ENCODE results near the gene GPRIN2.

The GPRIN2 gene

GRCh38 chr10:46549171-46550075 lies 7.0 kb downstream of the GPRIN2 start:
- in situ Hi-C loops (cut with MboI; ENCODE audit: low sequenced_read_pairs) = no loop called here

GRCh38 chr10:46548498-46549090 lies 7.9 kb downstream of the GPRIN2 start:
- in situ Hi-C loops (cut with MboI; ENCODE audit: low sequenced_read_pairs) = no loop called here

GRCh38 chr10:46547541-46548497 lies 8.6 kb downstream of the GPRIN2 start:
- in situ Hi-C loops (cut with MboI; ENCODE audit: low sequenced_read_pairs) = no loop called here

GRCh38 chr10:46546591-46547540 lies 9.6 kb downstream of the GPRIN2 start:
- in situ Hi-C loops (cut with MboI; ENCODE audit: low sequenced_read_pairs) = no loop called here

- in situ Hi-C loops (cut with MboI; ENCODE audit: low sequenced_read_pairs) = no loop called here
Measured at GRCh38 chr10:46545861-46546590, 10.4 kb downstream of the GPRIN2 start.

- in situ Hi-C loops (cut with MboI; ENCODE audit: low sequenced_read_pairs) = no loop called here
Measured at GRCh38 chr10:46544989-46545791, 11.3 kb downstream of the GPRIN2 start.

GRCh38 chr10:46543466-46544377 lies 12.7 kb downstream of the GPRIN2 start:
- in situ Hi-C loops (cut with MboI; ENCODE audit: low sequenced_read_pairs) = no loop called here

- in situ Hi-C loops (cut with MboI; ENCODE audit: low sequenced_read_pairs) = no loop called here
Measured at GRCh38 chr10:46542567-46543465, 13.6 kb downstream of the GPRIN2 start.

GRCh38 chr10:46541735-46542566 lies 14.5 kb downstream of the GPRIN2 start:
- in situ Hi-C loops (cut with MboI; ENCODE audit: low sequenced_read_pairs) = no loop called here

GRCh38 chr10:46541017-46541661 lies 15.3 kb downstream of the GPRIN2 start:
- in situ Hi-C loops (cut with MboI; ENCODE audit: low sequenced_read_pairs) = no loop called here

GRCh38 chr10:46540412-46541016 lies 15.9 kb downstream of the GPRIN2 start:
- in situ Hi-C loops (cut with MboI; ENCODE audit: low sequenced_read_pairs) = no loop called here

GRCh38 chr10:46539596-46540411 lies 16.7 kb downstream of the GPRIN2 start:
- in situ Hi-C loops (cut with MboI; ENCODE audit: low sequenced_read_pairs) = no loop called here

GRCh38 chr10:46538717-46539426 lies 17.6 kb downstream of the GPRIN2 start:
- in situ Hi-C loops (cut with MboI; ENCODE audit: low sequenced_read_pairs) = no loop called here
